Type B pancreatic cell (in vitro differentiated cells): Measurements from ENCODE around the gene TEX2. TPM values are rescaled to one million over a fixed set of nuclear protein-coding genes. Genes with fewer than 3 reads are reported as not detected.
A peak's percentile ranks its signal among the peaks of the same experiment; 100 is the strongest.

ENCODE experiments used
- DNase-seq: peaks from one replicate; pipeline ENCODE4 v3.0.0; 2021; ENCODE audit warnings: mixed read lengths; ENCODE audit not compliant: unreplicated experiment; ENCODE audit errors: extremely low spot score
- H3K27ac Mint-ChIP-seq: 2 replicates; pipeline ENCODE4 v1.8.0; 2021; ENCODE audit warnings: mild to moderate bottlenecking, mixed read lengths
- H3K27me3 Mint-ChIP-seq: 2 replicates; pipeline ENCODE4 v1.8.0; 2021; ENCODE audit warnings: mixed read lengths
- H3K36me3 Mint-ChIP-seq: 2 replicates; pipeline ENCODE4 v1.8.0; 2021; ENCODE audit warnings: mixed read lengths
- H3K4me1 Mint-ChIP-seq: one replicate; pipeline ENCODE4 v1.8.0; 2021; ENCODE audit warnings: mixed read lengths; ENCODE audit not compliant: unreplicated experiment
- H3K4me3 Mint-ChIP-seq: 2 replicates; pipeline ENCODE4 v1.8.0; 2021; ENCODE audit warnings: mild to moderate bottlenecking, mixed read lengths
- H3K9me3 Mint-ChIP-seq: 2 replicates; pipeline ENCODE4 v1.8.0; 2021; ENCODE audit warnings: mixed read lengths
- total RNA-seq: library from RNA; stranded (reverse); gene quantifications from 2 replicates; pipeline ENCODE4 v1.2.1, GENCODE V29; 2021; ENCODE audit warnings: low replicate concordance
- TF ChIP-seq, protein P1 (sequence below): fragments of 200-600 bp; sonication (generic); conservative IDR thresholded peaks from 2 replicates; pipeline ENCODE4 v1.5.0; 2021; ENCODE audit warnings: antibody characterized with exemption, mild to moderate bottlenecking

TEX2 gene
- total RNA-seq, 1 donor from 2014 or later: 23.3 TPM

DNA sequence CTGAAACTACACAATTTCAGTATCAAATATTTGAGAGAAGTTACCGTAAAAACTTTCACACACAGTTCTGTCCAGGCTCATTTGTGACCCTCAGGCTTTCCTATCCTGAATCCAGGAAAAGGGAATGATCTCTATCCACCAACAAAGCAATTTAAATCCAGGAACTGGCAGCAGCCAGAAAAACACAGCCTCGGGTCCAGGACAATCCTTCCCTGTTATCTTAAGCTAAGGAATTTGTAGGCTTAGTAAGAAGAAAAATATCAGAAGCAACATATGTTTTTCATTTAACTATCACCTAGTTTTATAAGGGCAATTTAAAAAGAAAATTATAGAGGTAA lies 47.1 kb downstream of the TEX2 start:
- Mint-ChIP-seq H3K9me3 (peaks cover 4% of the 10 kb centered on the region), H3K27ac (peak overlapping the region; percentile 32), H3K4me1 (peaks cover 73% of the 10 kb centered on the region), H3K36me3 (peaks cover 20% of the 10 kb centered on the region), H3K4me3 (no peak overlapping the region), H3K27me3 (peaks cover 3% of the 10 kb centered on the region)
- TF ChIP-seq, protein P1, sequence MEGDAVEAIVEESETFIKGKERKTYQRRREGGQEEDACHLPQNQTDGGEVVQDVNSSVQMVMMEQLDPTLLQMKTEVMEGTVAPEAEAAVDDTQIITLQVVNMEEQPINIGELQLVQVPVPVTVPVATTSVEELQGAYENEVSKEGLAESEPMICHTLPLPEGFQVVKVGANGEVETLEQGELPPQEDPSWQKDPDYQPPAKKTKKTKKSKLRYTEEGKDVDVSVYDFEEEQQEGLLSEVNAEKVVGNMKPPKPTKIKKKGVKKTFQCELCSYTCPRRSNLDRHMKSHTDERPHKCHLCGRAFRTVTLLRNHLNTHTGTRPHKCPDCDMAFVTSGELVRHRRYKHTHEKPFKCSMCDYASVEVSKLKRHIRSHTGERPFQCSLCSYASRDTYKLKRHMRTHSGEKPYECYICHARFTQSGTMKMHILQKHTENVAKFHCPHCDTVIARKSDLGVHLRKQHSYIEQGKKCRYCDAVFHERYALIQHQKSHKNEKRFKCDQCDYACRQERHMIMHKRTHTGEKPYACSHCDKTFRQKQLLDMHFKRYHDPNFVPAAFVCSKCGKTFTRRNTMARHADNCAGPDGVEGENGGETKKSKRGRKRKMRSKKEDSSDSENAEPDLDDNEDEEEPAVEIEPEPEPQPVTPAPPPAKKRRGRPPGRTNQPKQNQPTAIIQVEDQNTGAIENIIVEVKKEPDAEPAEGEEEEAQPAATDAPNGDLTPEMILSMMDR: no peak
- no peak for DNase-seq

DNA sequence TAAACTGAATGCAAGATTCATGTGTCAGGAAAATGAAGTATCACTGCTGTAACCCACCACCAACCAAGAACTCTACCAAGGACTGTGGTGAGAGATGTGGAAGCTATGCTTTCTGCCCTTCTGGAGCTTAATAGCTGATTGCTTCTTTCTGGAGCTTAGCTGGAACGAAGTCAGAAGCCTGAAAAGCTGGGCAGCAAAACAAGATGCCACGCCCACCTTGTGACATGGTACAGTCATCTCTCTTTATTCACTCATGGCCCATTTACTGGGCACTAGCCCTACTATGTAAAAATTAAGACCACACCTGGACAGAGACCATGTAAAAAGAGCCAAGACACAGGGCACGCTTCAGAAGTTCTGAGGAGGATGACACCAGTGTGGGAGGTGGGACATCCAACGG lies 48.1 kb downstream of the TEX2 start:
- Mint-ChIP-seq H3K9me3 (no peaks in the 10 kb centered on the region), H3K4me3 (no peak overlapping the region), H3K27ac (peak overlapping the region; percentile 12), H3K27me3 (no peaks in the 10 kb centered on the region), H3K36me3 (peaks cover 13% of the 10 kb centered on the region), H3K4me1 (peaks cover 70% of the 10 kb centered on the region)
- no peak for DNase-seq
- TF ChIP-seq, protein P1: no peak

DNA sequence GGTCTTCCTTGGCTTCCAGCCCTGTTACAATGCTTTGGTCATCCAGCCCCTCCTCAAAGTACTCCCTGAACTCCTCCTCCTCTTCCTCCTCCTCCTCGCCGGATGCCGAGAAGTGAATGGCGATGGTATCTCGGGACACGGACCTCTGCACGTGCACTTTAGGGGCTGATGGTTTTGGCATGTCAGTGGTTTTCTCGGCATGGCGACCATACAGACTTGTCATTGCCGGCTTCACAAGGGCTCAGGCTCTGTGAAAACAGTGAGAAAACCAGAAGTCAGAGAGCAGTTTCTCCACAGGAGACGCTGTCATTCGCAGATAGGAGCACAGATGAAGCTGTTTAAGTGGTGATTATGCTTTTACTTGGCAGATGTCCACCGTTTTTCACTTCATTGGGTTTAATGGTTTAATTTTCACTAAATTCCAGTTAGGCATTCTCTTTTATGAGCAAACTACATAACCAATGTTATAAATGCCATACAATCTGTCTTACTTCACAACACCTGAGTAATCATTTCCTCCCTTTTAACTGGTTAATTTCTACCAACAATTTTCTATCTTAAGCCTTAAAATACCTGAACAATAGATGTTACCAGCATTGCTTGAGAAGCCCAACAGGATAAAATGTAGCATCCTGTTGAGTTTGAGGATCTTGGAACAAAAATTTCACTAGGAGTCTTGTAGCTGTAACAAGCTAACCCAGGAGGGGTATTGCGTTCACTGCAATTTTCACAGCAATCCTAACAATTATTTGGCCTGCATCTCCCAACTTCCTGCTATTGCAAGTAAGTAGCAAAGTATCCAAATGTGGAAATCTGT lies 48.9 kb downstream of the TEX2 start:
- Mint-ChIP-seq H3K36me3 (peaks cover 17% of the 10 kb centered on the region), H3K27ac (no peak overlapping the region), H3K9me3 (no peaks in the 10 kb centered on the region), H3K4me3 (no peak overlapping the region), H3K27me3 (no peaks in the 10 kb centered on the region), H3K4me1 (peaks cover 71% of the 10 kb centered on the region)
- no peak for DNase-seq
- TF ChIP-seq, protein P1: no peak

DNA sequence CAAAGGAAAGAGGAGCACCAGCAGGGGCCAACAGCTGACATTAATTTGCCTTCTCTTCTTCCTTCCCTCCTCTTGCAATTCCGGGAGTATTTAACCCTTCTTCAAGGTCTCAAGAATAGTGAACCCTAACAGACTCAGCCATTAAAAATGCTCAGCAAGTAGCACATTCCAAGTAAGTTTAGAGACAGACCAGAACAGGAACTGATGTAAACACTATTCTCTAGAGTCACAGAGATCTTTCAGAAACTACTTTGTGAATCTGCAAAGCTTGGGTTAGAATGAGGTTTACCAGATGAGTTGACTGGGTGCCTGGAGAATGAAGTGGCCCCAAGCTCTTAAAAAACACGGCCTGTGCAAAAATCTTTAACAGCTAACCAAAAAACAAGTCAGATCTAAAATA lies 50.9 kb downstream of the TEX2 start:
- TF ChIP-seq, protein P1: no peak
- H3K4me3 Mint-ChIP-seq: peak overlapping the region; percentile 13
- no peaks in the 10 kb centered on the region for H3K27me3 Mint-ChIP-seq
- no peak for DNase-seq
- H3K27ac Mint-ChIP-seq: no peak overlapping the region
- H3K4me1 Mint-ChIP-seq: peaks cover 63% of the 10 kb centered on the region
- H3K36me3 Mint-ChIP-seq: peaks cover 23% of the 10 kb centered on the region
- no peaks in the 10 kb centered on the region for H3K9me3 Mint-ChIP-seq

DNA sequence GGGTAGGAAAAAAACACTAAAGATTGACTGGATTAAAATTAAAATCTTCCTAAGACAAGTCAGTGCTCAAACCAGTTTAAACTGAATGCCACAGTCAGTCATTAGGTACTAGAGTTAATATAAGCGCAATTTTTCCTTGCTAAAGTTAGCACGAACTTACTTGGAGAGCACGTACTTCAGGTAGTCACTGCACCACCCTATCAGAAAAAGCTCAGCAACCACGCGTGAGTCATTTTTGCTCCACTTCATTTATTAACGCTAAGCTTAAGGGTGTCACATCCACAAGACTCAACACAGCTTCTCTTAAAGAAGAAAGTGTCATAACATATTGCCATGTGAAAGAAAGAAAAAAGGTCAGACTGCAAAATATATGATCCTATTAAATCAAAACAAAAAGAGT lies 53.1 kb downstream of the TEX2 start:
- Mint-ChIP-seq H3K9me3 (no peaks in the 10 kb centered on the region), H3K27ac (no peak overlapping the region), H3K4me3 (no peak overlapping the region), H3K27me3 (no peaks in the 10 kb centered on the region), H3K36me3 (peaks cover 23% of the 10 kb centered on the region), H3K4me1 (peaks cover 42% of the 10 kb centered on the region)
- no peak for DNase-seq
- TF ChIP-seq, protein P1: no peak
